CD4-positive, alpha-beta T cell treated with Interleukin-1 beta for 1 hour (primary cell): Measurements from ENCODE around the gene CYP21A2.
"Not testable (repeated sequence)": the region's sequence is repeated elsewhere in the genome, so short reads cannot be mapped to it uniquely, and the experiment has no call there.

Experiments
- DNase-seq, 2 donors: peaks; one replicate each; pipeline ENCODE4 v3.0.0-alpha.2; 2020 to 2022

The CYP21A2 gene

GRCh38 chr6:32037598-32038524 lies at the start of gene CYP21A2:
Gene CYP21A2 (plus strand): TSS chr6:32038415. CDS start chr6:32038423, 8 bp downstream.
- DNase-seq: not testable (repeated sequence)

GRCh38 chr6:31989363-31989762 lies 48.9 kb upstream of the CYP21A2 start:
- DNase-seq: not testable (repeated sequence)

- not testable (repeated sequence) for DNase-seq
These were observed 43.8 kb upstream of the CYP21A2 start for GRCh38 chr6:31994421-31994820.

- DNase-seq: not testable (repeated sequence)
These were observed 41.8 kb upstream of the CYP21A2 start for GRCh38 chr6:31996385-31996784.

GRCh38 chr6:32002546-32003268 lies 35.5 kb upstream of the CYP21A2 start:
- not testable (repeated sequence) for DNase-seq

GRCh38 chr6:32003301-32003700 lies 34.9 kb upstream of the CYP21A2 start:
- DNase-seq: not testable (repeated sequence)

- not testable (repeated sequence) for DNase-seq
These were observed 33.8 kb upstream of the CYP21A2 start for GRCh38 chr6:32004393-32004792.

GRCh38 chr6:32004864-32005537 lies 33.2 kb upstream of the CYP21A2 start:
- DNase-seq: not testable (repeated sequence)

- not testable (repeated sequence) for DNase-seq
These were observed 32.7 kb upstream of the CYP21A2 start for GRCh38 chr6:32005538-32005880.

GRCh38 chr6:32005991-32006529 lies 32.2 kb upstream of the CYP21A2 start:
- not testable (repeated sequence) for DNase-seq

GRCh38 chr6:32007086-32007485 lies 31.1 kb upstream of the CYP21A2 start:
- not testable (repeated sequence) for DNase-seq

GRCh38 chr6:32008037-32008436 lies 30.2 kb upstream of the CYP21A2 start:
- not testable (repeated sequence) for DNase-seq

- not testable (repeated sequence) for DNase-seq
These were observed 29.6 kb upstream of the CYP21A2 start for GRCh38 chr6:32008616-32009015.

GRCh38 chr6:32009537-32009936 lies 28.7 kb upstream of the CYP21A2 start:
- DNase-seq: not testable (repeated sequence)

- not testable (repeated sequence) for DNase-seq
These were observed 27.2 kb upstream of the CYP21A2 start for GRCh38 chr6:32010856-32011530.

- not testable (repeated sequence) for DNase-seq
These were observed 25.1 kb upstream of the CYP21A2 start for GRCh38 chr6:32012941-32013617.

GRCh38 chr6:32013738-32014137 lies 24.5 kb upstream of the CYP21A2 start:
- DNase-seq: not testable (repeated sequence)

GRCh38 chr6:32014547-32014946 lies 23.7 kb upstream of the CYP21A2 start, which contains the start of gene C4B:
Gene C4B (plus strand): TSS chr6:32014795. CDS start chr6:32014846, 51 bp downstream.
- not testable (repeated sequence) for DNase-seq

GRCh38 chr6:32022100-32022499 lies 16.1 kb upstream of the CYP21A2 start:
- not testable (repeated sequence) for DNase-seq

GRCh38 chr6:32028631-32029030 lies 9.6 kb upstream of the CYP21A2 start:
- DNase-seq: not testable (repeated sequence)

- not testable (repeated sequence) for DNase-seq
These were observed 8.7 kb upstream of the CYP21A2 start for GRCh38 chr6:32029553-32029952.
